ENCODE measurements around the gene CCDC57. TPM values are rescaled to one million over a fixed set of nuclear protein-coding genes. Genes with fewer than 3 reads are reported as not detected.

Gene CCDC57
- polyA plus RNA-seq, 1 donor (not counting 4 experiments of a cell fraction or from before 2014, with no cell fraction given): 19.2 TPM

DNA sequence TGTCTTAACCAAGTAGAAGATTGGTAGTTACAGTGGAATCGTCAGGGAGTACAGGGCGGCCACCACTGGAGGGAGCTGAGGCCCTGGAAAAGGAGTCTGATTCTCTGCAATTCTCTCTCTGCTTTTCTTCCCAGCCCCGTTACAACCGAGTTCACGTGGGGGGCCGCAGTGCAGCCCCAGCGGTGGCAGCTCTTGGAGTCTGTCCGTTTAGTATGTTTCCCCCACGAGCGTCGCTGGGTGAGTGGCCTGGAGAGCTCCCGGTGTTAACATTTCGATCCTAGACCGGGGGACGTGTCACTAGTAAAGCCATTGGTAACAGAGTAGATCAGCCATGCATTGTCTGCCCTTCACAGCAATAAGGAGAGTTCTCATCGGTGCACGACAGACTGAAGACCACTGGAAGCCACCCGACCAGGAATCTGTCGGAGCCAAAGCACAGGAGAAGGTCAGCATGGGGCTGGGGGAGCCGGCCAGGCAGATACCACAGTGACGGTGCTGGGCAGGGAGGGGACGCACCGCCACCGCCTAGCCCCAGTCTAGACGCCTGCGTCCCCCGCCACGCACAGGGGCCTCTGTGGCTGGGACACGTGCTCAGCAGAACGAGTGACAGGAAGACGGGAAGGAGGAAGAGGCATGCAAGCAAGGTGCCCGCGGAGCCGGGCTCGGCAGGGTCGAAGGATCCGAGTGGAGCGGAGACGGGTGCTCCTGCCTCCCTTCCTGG, 31.9 kb upstream of the CCDC57 start:
- peaks cover 48% of the 10 kb centered on the region for H3K4me1 ChIP-seq (ENCODE audit: control insufficient read depth, extremely low read depth, insufficient read depth, low read length)

GRCh38 chr17:82243648-82244412, 31.2 kb upstream of the CCDC57 start:
- Histone ChIP-seq H3K9me3 (ENCODE audit: control insufficient read depth, low read depth, low read length) (no peaks in the 10 kb centered on the region), H2AFZ (ENCODE audit: control insufficient read depth, low read length) (no peak overlapping the region), H3K9ac (ENCODE audit: control insufficient read depth, extremely low read depth, insufficient read depth, low read length) (no peak overlapping the region), H3K79me2 (ENCODE audit: control insufficient read depth, insufficient read depth, low read length) (peaks cover 31% of the 10 kb centered on the region), H3K27ac (ENCODE audit: control insufficient read depth, insufficient read depth, low read length) (no peak overlapping the region), H3K36me3 (ENCODE audit: control insufficient read depth in 2 of 2, extremely low read depth in 1 of 2, insufficient read depth in 2 of 2, low read length in 2 of 2) (peaks cover 45 to 69% of the 10 kb centered on the region in 2 experiments), H3K27me3 (ENCODE audit: control insufficient read depth, extremely low read depth, insufficient read depth, low read length) (no peaks in the 10 kb centered on the region), H3K4me1 (ENCODE audit: control insufficient read depth, extremely low read depth, insufficient read depth, low read length) (peaks cover 55% of the 10 kb centered on the region), H3K4me2 (ENCODE audit: control insufficient read depth, extremely low read depth, insufficient read depth, low read depth, low read length) (no peak overlapping the region), H3K4me3 (ENCODE audit: control insufficient read depth in 2 of 3, extremely low read depth in 1 of 3, insufficient read depth in 2 of 3, low read depth in 1 of 3, low read length in 3 of 3) (no peak overlapping the region), H3K9me1 (ENCODE audit: control insufficient read depth, extremely low read depth, insufficient read depth, low read length) (peaks cover 6% of the 10 kb centered on the region), H4K20me1 (ENCODE audit: control insufficient read depth, extremely low read depth, insufficient read depth, low read length) (peaks cover 28% of the 10 kb centered on the region)
- DNase-seq (ENCODE audit: low read depth, low spot score): no peak
- dilution Hi-C loops (cut with MboI; ENCODE audit: extremely low pct_ligation_motif_present, low sequenced_read_pairs): no loop called here
- TF ChIP-seq CTCF (optimal IDR thresholded peaks at IDR 0.05 in 1 of 3, IDR thresholded peaks at IDR 0.05 in 1 of 3, conservative IDR thresholded peaks at IDR 0.05 in 1 of 3; ENCODE audit: extremely low read depth in 1 of 3, insufficient read depth in 2 of 3, low read length in 3 of 3) (no peak), EZH2 (IDR thresholded peaks at IDR 0.05; ENCODE audit: low read length) (no peak)
- FAIRE-seq: no peak

More for the DNA sequence above, 31.9 kb upstream of the CCDC57 start:
- no peak overlapping the region for H3K4me3 ChIP-seq (ENCODE audit: control insufficient read depth in 2 of 3, extremely low read depth in 1 of 3, insufficient read depth in 2 of 3, low read depth in 1 of 3, low read length in 3 of 3)
- no peak overlapping the region for H3K4me2 ChIP-seq (ENCODE audit: control insufficient read depth, extremely low read depth, insufficient read depth, low read depth, low read length)
- peaks cover 6% of the 10 kb centered on the region for H3K9me1 ChIP-seq (ENCODE audit: control insufficient read depth, extremely low read depth, insufficient read depth, low read length)
- no peak for DNase-seq (ENCODE audit: low read depth, low spot score)
- peaks cover 46 to 72% of the 10 kb centered on the region in 2 experiments for H3K36me3 ChIP-seq (ENCODE audit: control insufficient read depth in 2 of 2, extremely low read depth in 1 of 2, insufficient read depth in 2 of 2, low read length in 2 of 2)
- dilution Hi-C loops (cut with MboI; ENCODE audit: extremely low pct_ligation_motif_present, low sequenced_read_pairs): no loop called here
- H3K27me3 ChIP-seq (ENCODE audit: control insufficient read depth, extremely low read depth, insufficient read depth, low read length): no peaks in the 10 kb centered on the region
- no peak overlapping the region for H3K9ac ChIP-seq (ENCODE audit: control insufficient read depth, extremely low read depth, insufficient read depth, low read length)
- peaks cover 28% of the 10 kb centered on the region for H4K20me1 ChIP-seq (ENCODE audit: control insufficient read depth, extremely low read depth, insufficient read depth, low read length)
- TF ChIP-seq CTCF (optimal IDR thresholded peaks at IDR 0.05 in 1 of 3, IDR thresholded peaks at IDR 0.05 in 1 of 3, conservative IDR thresholded peaks at IDR 0.05 in 1 of 3; ENCODE audit: extremely low read depth in 1 of 3, insufficient read depth in 2 of 3, low read length in 3 of 3): peak; percentile 58 to 66 (median 58)
- no peak for TF ChIP-seq EZH2 (IDR thresholded peaks at IDR 0.05; ENCODE audit: low read length)
- H3K9me3 ChIP-seq (ENCODE audit: control insufficient read depth, low read depth, low read length): no peaks in the 10 kb centered on the region
- H3K79me2 ChIP-seq (ENCODE audit: control insufficient read depth, insufficient read depth, low read length): peaks cover 36% of the 10 kb centered on the region
- no peak overlapping the region for H3K27ac ChIP-seq (ENCODE audit: control insufficient read depth, insufficient read depth, low read length)
- FAIRE-seq: no peak
- H2AFZ ChIP-seq (ENCODE audit: control insufficient read depth, low read length): no peak overlapping the region

Data from keratinocyte (primary cell).